ENCODE measurements around the gene PIH1D2. TPM values are rescaled to one million over a fixed set of nuclear protein-coding genes. Genes with fewer than 3 reads are reported as not detected.
"Not testable (repeated sequence)": the region's sequence is repeated elsewhere in the genome, so short reads cannot be mapped to it uniquely, and the experiment has no call there.

PIH1D2 gene
- total and polyA plus RNA-seq, 7 donors: 0.49 to 3.0 (median 1.2) TPM

- peaks cover 3 to 100% of the 10 kb centered on the region in 2 donors for H3K36me3 ChIP-seq (ENCODE audit: insufficient read depth in 1 of 2, low read depth in 1 of 2)
Measured at GRCh38 chr11:112042161-112042960, 31.5 kb downstream of the PIH1D2 start.

DNA sequence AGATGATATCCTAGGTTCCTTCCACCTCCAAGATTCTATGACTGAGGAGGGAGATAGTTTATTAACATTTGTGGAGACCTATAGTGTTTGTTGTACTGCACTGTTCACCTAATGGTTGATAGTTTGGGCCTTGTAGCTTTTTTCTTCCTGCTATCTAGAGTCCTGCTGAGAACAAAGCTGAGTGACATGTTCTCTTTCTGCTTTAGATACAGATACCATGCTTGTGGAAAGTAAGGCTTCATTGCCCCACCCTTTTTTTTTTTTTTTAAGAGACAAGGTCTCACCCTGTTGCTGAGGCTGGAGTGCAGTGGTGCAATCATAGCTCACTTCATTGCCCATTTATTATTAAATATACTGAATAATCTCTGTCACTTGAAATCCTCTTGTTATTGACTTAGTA, 36.3 kb downstream of the PIH1D2 start:
- peaks cover 7 to 97% of the 10 kb centered on the region in 2 donors for H3K36me3 ChIP-seq (ENCODE audit: insufficient read depth in 1 of 2, low read depth in 1 of 2)
- no peak overlapping the region for H3K4me3 ChIP-seq
- intact Hi-C loops (cut with DNase I): no loop called here
- ATAC-seq: no peak
- H3K27ac ChIP-seq: no peak overlapping the region
- H3K27me3 ChIP-seq (ENCODE audit: insufficient read depth in 3 of 3, low read length in 2 of 3): no peaks in the 10 kb centered on the region
- no peaks in the 10 kb centered on the region for H3K9me3 ChIP-seq
- no peak for DNase-seq
- H3K4me1 ChIP-seq: peaks cover 7% of the 10 kb centered on the region
- no peak for TF ChIP-seq CTCF (IDR thresholded peaks at IDR 0.05)

More at GRCh38 chr11:112042161-112042960, 31.5 kb downstream of the PIH1D2 start:
- no peaks in the 10 kb centered on the region for H3K9me3 ChIP-seq
- WGBS, 3 donors: 67 to 80% (median 67%) methylated on average over 6 of the region's 6 CpGs
- H3K4me3 ChIP-seq: no peak overlapping the region
- ATAC-seq (peak in 2 of 4 donors; percentile 25 to 32), DNase-seq (no peak)
- no peak for TF ChIP-seq CTCF (IDR thresholded peaks at IDR 0.05)
- intact Hi-C loops (cut with DNase I): no loop called here
- no peaks in the 10 kb centered on the region for H3K4me1 ChIP-seq
- H3K27me3 ChIP-seq (ENCODE audit: insufficient read depth in 3 of 3, low read length in 2 of 3): no peaks in the 10 kb centered on the region
- peak overlapping the region; percentile 34 for H3K27ac ChIP-seq

DNA sequence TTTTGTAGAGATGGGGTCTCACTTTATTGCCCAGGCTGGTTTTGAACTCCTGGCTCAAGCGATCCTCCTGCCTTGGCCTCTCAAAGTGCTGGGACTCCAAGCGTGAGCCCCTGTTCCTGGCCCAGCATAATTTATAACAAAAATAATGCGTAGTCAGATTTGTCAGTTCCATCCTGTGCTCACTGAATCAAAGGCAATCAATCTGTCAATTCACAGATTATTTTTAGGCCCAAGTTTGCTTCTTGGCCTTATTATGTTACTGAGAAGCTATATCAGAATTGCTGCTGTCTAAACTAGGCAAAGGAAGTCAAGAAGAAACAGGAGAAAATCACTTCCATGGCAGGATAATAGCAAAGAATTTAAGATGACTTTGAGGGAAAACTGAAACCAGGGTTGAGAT, 39.9 kb downstream of the PIH1D2 start:
- 48 to 68% (median 52%) methylated on average over 3 of the region's 3 CpGs for WGBS, 3 donors
- peak overlapping the region; percentile 66 for H3K27ac ChIP-seq
- intact Hi-C loops (cut with DNase I): no loop called here

GRCh38 chr11:112029460-112029859, 44.4 kb downstream of the PIH1D2 start:
- Histone ChIP-seq H3K27ac (no peak overlapping the region), H3K4me3 (no peak overlapping the region), H3K4me1 (peaks cover 10% of the 10 kb centered on the region), H3K27me3 (ENCODE audit: insufficient read depth in 3 of 3, low read length in 2 of 3) (no peaks in the 10 kb centered on the region), H3K36me3 (ENCODE audit: insufficient read depth in 1 of 2, low read depth in 1 of 2) (peaks cover 4 to 63% of the 10 kb centered on the region in 2 donors), H3K9me3 (no peaks in the 10 kb centered on the region)
- TF ChIP-seq CTCF (IDR thresholded peaks at IDR 0.05): no peak
- intact Hi-C loops (cut with DNase I): loop anchor here in 1 of 2 donors (5.0 kb wide), 1 partner anchor 43 kb away; the partner anchor contains the start of genes NKAPD1 and PIH1D2
- 66 to 81% (median 66%) methylated on average over 2 of the region's 2 CpGs for WGBS, 3 donors
- ATAC-seq (no peak), DNase-seq (no peak)

More for the DNA sequence above, 39.9 kb downstream of the PIH1D2 start:
- Histone ChIP-seq H3K27me3 (ENCODE audit: insufficient read depth in 3 of 3, low read length in 2 of 3) (no peaks in the 10 kb centered on the region), H3K4me3 (no peak overlapping the region), H3K4me1 (peaks cover 10% of the 10 kb centered on the region), H3K36me3 (ENCODE audit: insufficient read depth in 1 of 2, low read depth in 1 of 2) (peaks cover 11 to 93% of the 10 kb centered on the region in 2 donors), H3K9me3 (no peaks in the 10 kb centered on the region)
- no peak for TF ChIP-seq CTCF (IDR thresholded peaks at IDR 0.05)
- ATAC-seq (peak; percentile 49 to 82 (median 62)), DNase-seq (no peak)

DNA sequence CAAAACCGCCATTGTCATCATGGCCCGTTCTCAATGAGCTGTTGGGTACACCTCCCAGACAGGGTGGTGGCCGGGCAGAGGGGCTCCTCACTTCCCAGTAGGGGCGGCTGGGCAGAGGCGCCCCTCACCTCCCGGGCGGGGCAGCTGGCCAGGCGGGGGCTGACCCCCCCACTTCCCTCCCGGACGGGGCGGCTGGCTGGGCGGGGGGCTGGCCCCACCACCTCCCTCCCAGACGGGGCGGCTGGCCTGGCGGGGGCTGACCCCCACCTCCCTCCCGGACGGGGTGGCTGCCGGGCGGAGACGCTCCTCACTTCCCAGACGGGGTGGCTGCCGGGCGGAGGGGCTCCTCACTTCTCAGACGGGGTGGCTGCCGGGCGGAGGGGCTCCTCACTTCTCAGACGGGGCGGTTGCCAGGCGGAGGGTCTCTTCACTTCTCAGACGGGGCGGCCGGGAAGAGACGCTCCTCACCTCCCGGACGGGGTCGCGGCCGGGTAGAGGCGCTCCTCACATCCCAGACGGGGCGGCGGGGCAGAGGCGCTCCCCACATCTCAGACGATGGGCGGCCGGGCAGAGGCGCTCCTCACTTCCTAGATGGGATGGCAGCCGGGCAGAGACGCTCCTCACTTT, 46.9 kb downstream of the PIH1D2 start:
- 91 to 93% (median 91%) methylated on average over 17 to 39 of the region's 49 CpGs for WGBS, 3 donors
- not testable (repeated sequence) for ATAC-seq; H3K4me3 ChIP-seq; H3K27me3 ChIP-seq (ENCODE audit: insufficient read depth in 3 of 3, low read length in 2 of 3); DNase-seq; H3K9me3 ChIP-seq; H3K4me1 ChIP-seq; H3K27ac ChIP-seq
- H3K36me3 ChIP-seq (ENCODE audit: insufficient read depth in 1 of 2, low read depth in 1 of 2): peaks cover 4 to 38% of the 10 kb centered on the region in 2 donors
- intact Hi-C loops (cut with DNase I): loop anchor here in 1 of 2 donors (5.0 kb wide), 1 partner anchor 45 kb away; the partner anchor contains the start of genes NKAPD1 and PIH1D2
